Renal cortical epithelial cell (primary cell): ENCODE measurements around the gene CCER1. TPM values are rescaled to one million over a fixed set of nuclear protein-coding genes. Genes with fewer than 3 reads are reported as not detected.
"Not testable (repeated sequence)": the region's sequence is repeated elsewhere in the genome, so short reads cannot be mapped to it uniquely, and the experiment has no call there.

Source experiments
- DNase-seq: peaks from one replicate; pipeline ENCODE4 v3.0.0-alpha.2; 2011; ENCODE audit warnings: low read depth
- total RNA-seq: library from RNA; depleted of rRNA; stranded (reverse); fragments of >200 nt; gene quantifications from 2 replicates; pipeline ENCODE4 v1.2.3, GENCODE V29; 2014

CCER1 gene, protein sequence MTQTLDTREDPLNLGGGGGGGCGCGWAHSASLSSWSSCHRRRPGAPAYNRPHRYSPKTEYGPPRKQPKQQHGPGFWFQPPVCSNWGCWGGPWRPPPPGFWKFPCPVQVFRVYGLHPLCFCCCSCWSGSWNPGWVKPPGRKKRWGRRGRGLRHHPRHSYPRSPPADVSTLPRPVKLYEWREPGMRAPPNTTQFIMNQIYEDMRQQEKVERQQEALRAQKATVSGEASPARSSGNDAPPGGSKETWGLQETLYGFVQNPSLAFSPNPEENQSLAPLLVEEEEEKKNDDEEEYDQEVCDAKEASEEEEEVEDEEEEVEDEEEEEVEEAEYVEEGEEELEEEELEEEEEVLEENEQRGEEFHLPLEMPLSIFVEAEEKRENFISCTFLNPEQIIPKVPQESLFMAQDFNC
- not detected in 2 replicates for total RNA-seq

DNA sequence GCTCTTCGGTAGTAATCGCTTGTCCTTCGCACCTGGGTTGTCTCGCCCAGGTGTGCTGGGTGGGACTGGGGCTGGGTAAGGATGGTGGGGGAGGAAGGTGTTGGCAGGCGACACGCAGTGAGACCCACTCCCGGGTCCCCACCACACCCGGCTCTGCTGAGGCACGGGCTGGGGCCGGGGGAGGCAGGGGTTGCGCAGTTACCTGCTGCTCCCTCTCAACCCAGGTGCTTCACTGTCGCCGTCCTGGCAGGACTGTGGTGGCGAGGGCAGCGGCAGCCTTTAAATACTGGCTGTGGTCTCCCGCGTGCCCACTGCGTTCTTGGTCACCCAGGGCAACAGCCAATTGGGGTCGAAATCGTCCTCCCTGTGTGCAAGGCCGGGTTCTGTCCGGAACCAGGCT is at the start of gene CCER1:
Gene CCER1 (minus strand): TSS at position 256 of the 400 bp plus-strand sequence. CDS start 434 bp downstream, outside the sequence.
- no peak for DNase-seq

DNA sequence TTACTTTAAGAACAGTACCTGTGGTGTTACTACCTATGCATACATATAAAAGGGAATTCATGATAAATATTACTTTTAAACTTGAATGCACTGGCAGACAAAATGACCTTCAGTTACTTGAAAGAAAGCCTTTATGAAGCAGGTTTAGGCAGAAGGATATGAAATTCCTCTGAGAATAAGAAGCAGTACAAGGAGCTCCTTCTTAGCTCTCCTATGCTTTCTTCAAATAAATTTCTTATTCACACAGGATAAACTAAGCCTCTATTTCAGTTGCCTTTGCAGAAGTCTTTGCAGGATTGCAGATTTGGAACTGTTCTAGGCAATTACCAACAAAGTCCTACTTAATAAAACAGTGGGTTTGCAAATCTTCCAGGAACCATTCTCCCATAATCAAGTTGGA is 48.8 kb upstream of the CCER1 start:
- DNase-seq, result no peak

DNA sequence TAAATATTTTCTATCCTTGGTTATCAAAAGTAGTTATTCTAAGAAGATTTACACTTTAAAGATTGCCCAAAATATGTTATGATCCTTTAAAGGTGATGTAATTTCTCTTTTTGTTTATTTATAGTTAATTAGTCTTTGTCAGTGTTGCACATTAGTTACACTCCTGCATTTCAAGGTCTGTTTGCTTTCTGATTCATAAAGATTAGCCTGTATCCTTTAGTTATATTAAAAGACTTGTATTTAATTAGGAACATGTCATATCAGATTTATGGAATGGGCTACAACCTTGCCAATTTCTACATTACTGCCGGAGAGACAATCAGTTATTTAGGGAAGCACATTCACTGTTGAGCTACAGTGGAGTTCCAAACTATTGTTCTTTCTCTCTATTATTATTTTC is 46.3 kb upstream of the CCER1 start:
- no peak for DNase-seq

DNA sequence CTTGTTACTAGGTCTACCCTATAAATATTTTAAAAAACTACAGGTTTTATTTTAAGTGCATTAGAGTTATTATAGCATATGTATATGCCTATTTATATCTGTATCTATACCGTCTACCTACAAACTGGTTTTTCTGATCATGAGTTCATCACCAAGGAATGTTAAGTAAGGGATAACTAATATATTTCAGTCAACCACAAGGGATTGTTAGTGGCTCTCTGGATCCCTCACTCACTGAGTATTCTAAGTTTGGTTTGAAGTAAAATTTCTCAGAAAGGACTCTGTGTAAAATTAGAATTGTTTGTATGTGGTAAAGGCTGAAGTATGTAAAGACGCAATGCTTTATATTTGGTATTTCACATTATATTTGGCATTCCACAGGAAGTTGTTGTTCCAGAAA is 45.0 kb upstream of the CCER1 start:
- peak; percentile 21 for DNase-seq

DNA sequence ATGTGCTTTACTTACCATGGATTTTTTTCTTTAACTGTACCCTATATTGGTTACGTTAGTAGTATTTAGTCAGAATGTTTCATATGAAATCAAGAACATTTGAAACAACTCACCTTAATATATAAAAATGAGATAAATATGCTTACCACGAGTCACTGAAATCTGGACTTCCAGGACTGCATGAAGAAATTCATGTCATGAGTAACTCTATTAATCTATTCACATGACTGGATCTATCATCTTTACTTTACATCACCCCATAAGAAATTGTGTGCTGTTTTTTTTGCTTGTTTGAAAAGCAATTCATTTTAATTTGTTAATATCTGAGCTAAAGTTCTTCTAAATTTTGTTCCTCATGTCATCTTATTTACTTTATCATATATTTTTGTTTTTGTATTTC is 44.6 kb upstream of the CCER1 start:
- no peak for DNase-seq

DNA sequence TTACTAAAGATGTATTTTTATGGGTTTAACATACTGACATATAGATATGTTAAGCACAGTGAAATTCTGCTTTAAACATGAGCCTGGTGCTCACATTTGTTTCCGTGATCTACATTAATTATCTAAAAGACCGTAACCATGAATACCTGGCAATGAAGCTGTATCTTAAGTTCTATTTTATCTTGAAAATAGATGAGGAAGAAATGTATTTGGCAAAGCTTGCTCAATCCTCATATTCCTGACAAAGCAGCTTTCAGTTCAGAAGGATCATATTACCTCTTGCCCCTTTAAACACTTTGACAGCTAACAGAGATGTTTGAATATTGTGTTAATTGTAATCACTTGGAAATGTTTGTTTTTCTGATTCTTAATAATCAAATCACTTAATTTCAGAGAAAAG is 40.0 kb upstream of the CCER1 start:
- DNase-seq, result no peak

DNA sequence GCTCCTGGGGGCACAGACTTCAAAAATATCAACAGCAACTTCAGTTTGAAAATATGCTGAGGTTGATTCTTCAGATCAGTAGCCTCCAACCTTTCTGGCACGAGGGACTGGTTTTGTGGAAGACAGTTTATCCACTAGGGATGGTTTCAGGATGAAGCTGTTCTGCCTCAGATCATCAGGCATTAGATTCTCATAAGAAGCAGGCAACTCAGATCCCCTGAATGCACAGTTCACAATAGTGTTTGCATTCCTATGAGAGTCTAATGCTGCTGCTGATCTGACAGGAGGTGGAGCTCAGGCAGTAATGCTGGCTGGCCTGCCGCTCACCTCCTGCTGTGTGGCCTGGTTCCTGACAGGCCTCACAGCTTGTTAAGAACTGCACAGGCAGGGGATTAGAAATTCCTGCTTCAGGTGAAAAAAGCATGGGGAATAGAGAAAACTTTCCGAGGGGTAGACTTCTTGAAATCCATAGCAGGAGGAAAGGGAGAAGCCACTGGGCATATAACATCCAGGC is 37.0 kb upstream of the CCER1 start:
- no peak for DNase-seq

DNA sequence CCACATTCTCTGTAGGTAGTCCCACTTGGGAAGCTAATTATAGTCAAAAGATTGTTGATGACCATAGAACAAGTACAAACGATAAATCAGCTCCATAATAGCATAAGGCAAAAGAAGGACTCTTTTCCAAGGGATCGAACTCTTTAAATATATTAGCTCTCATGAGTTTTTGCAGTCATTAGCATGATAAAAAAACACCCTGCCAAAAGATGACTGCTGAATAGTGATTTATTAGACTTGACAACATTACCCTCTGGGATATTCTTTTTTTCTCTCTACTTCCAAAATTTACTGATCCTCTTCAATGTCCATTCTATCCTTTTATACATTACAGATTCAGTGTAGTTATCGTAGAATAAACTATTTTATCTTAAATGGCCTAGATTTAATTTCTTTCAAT is 35.6 kb upstream of the CCER1 start:
- DNase-seq, result no peak

DNA sequence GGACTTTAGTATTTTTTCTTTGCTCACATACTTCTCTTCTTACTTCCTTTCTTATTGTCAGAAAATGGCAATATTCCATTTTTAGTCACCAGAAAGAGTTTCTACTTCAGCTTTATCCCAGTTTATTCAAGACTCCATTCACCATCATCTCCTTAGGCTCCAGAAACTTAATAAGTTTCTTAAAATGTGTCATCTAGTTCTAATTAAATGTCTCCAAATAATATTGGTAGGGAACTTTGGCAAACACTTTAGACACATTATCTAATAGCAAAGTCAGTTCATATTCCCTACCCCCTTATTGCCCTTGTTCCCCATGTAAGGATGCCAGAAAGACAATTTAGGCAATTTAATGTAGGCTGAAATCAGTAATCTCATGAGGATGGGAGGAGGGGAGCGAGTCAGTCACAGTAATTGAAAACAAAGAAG is 34.7 kb upstream of the CCER1 start:
- no peak for DNase-seq

DNA sequence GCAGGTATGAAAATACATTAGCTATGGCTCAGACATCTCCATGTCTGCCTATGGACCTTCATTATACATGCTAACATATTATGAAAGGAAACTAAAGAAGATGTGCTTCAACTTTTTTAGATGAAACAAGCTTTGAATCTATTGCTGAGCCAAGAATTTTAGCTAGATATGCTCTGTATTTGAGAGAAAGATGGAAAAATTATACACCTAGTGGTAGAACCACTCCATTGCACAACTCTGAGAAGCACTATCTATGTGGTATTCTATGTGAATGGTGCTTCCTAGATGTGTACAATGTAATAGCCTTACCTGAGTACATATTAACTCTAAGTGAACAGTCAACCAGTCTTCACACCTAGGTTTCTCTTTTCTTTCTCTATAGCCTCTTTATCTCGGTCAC is 32.5 kb upstream of the CCER1 start:
- DNase-seq, result no peak

DNA sequence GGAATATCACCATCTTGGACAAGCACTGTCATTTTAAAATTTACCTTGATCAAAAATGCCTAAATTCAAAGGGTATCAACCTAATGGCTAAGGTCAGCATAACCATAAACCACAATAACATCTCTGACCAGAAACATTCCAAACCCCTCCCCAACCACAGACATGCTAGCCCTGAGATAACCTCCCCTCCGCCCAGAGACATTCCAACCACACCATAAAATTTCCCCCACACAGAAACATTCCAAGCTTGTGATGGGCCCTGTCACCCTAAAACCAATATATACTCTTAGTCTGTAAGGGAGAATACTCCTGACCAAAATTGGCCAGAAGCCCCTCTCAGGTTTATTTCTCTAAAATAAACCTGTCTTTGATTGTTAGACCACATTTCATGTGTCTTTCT is 32.1 kb upstream of the CCER1 start:
- DNase-seq, result peak; percentile 13

DNA sequence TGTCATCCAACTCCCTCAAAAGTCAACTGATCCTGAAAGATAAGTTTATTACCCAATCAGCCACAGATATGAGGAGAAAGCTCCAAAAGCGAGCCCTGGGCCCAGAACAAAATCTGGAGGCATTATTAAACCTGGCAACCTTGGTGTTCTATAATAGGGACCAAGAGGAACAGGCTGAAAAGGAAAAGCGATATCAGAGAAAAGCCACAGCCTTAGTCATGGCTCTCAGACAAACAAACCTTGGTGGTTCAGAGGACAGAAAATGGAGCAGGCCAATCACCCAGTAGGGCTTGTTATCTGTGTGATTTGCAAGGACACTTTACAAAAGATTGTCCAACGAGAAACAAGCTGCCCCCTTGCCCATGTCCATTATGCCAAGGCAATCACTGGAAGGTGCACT is 30.4 kb upstream of the CCER1 start:
- DNase-seq, result not testable (repeated sequence)

DNA sequence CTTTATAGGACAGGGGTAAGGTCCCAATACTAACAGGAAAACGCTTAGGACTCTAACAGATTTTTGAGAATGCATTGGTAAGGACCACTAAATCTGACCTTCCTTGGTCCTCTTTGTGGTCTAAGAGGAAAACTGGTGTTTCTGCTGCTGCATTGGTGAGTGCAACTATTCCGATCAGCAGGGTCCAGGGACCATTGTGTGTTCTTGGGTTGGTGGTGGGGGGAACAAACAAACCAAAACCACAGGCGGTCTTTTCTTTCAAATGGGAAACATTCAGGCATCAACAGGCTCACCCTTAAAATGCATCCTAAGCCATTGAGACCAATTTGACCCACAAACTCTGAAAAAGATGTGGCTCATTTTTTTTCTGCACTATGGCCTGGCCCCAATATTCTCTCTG is 29.1 kb upstream of the CCER1 start:
- DNase-seq, result no peak

DNA sequence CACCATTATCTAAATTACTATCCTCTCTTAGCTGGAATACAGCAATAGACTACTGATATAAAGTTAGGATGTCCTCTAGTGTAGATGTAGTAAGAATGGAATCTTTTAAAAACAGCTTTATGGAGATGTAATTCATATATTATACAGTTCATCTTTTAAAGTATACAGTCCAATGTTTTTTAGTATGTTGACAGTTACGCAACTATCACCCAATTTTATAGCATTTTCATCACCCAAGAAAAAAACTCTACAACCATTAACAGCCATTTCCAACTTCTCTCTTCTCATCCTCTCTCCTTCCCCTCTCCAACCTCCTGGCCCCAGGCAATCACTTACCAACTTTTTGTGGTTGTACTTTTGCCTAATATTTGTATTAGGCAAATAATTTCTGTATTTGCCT is 27.2 kb upstream of the CCER1 start:
- no peak for DNase-seq

DNA sequence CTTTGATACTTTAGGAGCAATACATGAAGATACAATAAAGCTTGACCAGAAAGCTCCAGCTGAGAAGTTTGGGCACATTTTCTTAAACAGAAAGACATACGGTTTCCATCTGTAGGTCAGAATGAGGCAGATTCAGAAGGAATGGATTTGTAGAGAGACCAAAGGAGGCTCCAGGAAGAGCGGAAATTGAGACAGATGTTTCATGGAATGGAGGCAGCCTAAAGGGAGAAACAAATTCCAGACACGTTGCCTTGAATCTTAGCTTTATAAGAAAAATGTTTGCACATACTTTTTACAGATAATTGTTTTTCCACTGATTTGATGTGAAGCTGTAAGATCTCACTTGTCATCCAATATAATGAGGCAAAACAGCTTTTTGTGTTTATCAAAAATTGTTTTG is 25.0 kb upstream of the CCER1 start:
- DNase-seq, result no peak

DNA sequence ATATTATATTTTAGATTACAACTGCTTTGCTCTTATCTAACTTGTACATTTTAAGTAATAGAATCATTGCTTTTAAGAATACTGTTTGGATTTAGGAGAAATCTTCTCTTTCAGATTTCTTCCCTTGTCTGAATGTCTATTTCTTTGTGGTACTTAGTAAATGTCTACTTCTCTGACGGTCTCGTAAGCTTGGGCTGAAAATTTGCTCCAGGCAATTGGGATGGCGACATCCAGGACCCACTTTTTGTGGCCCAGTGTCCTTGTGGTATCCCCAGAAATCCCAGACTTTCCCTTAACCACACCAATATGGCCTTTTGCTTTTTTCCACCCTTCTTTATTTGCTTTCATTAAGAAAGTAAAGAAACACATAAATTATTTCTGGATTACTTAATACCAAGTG is 24.0 kb upstream of the CCER1 start:
- DNase-seq, result no peak

DNA sequence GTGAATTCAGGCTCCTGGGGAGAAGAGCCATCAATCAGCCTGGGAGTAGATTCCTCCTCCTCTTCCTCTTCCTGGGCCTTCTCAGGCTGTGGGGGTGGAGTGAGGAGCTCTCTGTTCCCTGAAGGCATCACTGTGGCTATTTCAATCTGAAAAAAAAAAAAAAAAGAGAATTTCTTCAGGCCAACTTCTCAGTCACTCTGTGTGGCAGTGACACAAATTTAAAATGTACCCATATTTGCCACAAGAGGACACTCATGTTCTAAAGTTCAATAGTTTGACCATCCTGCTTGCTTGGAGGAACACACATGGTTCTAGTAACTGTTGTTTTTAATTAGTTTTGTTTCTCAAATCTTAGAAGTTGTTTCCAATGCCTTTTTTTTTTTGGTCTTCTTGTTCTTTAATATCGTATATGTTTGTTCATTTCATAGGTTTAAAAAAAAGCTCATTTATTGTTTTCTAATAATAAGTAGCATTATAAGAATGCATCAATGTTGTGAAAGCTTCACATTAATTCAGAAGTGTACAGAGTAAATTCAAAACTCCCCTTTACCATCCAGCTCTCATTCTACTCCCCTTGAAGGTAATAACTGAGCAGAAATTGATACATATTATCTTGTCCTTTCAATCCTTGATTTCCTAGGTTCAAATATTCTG is 23.3 kb upstream of the CCER1 start:
- DNase-seq, result peak; percentile 77

DNA sequence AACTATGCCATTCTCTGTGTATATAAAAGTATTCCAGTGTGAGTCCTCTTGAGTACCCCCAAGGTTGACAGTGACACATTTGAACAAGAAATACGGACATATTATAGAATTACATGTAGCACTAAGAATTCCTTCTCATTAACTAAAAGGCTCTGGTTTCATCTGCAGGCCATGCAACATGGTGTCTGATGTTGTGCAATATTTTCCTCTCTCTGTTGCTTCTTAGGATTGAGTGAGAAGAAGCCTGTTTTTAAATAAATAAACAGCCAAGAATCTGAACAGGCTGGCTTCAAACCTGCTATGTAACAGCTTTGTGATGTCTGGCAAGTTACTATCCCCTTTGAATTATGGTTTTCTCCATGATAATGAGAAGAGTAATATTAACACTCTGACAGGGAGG is 22.2 kb upstream of the CCER1 start:
- no peak for DNase-seq

DNA sequence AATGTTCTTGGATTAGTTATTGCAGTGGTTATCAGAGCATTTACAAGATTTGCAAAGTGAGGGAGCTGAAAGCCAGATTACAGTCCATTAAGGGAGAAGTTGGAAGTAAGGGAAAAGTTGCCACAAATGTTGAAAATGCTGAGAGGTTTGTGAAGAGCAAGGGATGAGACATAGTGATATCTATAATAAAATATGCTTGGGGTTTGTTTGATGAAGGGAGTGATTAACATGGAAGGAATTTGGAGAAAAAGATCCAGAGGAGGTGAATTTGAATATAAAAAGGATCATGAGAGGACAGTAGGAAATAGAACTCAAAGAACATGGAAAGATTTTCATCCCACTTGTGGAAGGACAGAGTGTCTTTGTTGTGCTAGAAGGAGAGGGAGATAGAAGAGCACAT is 19.3 kb upstream of the CCER1 start:
- DNase-seq, result peak; percentile 15

DNA sequence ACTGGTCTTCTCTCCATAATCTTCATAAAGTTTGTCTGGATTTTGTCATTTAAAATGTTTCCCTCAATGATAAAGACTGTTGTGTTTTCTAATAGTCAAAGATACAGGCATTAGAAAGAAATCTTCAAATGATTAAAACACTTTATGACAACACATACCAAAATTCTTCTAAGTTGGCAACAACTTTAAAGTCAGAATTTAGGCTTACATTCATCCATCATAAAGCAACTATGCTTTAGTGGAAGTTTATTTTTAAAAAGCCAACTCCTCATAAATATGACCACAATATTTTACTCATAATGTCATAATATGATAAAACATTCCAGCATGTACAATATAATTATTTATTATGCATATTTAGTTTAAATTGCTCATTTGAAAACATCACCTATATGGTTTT is 17.2 kb upstream of the CCER1 start:
- no peak for DNase-seq

DNA sequence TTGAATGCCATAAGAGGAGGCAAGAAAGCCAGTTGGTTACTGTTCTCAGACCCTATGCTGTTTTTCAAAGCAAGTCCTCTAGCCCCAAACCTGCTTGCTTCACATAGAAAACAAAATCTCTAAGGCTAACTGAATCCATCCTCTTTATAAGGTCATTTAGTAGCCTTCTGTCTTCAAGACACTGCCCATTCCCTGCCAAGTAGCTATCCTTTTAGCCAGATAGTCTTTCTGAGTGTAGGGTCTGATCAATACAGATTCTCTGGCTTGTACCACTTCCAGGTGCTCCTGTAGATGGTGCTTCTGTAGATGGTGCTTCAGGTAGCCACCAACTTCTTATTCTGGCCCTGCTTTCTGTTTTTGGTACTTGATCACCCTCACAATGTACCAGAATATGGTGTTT is 15.9 kb upstream of the CCER1 start:
- DNase-seq, result no peak

DNA sequence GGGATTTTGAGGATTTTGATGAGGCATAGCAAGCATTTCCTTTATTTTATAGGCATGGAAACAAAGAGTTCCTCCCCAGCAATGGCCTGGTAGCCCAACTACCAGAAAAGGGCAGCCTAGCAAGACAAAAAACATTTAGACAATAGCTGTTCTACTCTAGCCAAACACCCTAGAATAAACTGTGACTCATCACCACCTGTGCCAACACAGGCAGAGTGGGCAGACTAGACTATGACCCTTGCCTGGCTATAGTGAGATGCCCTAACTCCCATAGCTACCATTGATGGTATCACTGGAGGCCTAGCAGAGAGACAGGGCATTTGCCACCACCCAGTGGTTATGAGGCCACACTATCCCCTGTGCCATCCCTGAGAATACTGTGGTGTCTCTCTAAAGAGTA is 15.5 kb upstream of the CCER1 start:
- DNase-seq, result peak; percentile 60

DNA sequence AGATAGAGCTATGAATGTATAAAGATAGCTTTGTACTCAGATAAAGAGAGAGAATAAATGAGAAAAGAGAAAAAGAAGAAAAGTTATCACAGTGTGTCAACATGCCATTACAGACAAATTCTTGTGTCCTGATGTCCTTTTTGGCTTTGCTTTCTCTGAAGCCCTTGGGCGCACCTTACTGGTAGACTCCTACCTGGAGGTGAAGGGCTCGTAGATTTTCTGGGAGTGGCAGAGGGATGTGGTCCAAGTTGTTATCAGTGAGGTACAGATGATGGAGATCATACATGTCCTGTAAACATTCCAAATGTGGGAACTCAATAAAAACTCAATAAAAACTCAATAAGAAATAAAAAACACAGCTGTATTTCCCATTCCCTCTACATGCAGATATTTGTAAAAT is 14.9 kb upstream of the CCER1 start:
- DNase-seq, result no peak
